HG03064 (cell line): ENCODE measurements around the gene MOB3A.

Experiments
- ATAC-seq: cut with Tn5 transposase; IDR thresholded peaks from one replicate; pipeline ENCODE4 v1.9.1; 2021; ENCODE audit warnings: low read depth; ENCODE audit not compliant: unreplicated experiment

The MOB3A gene

DNA sequence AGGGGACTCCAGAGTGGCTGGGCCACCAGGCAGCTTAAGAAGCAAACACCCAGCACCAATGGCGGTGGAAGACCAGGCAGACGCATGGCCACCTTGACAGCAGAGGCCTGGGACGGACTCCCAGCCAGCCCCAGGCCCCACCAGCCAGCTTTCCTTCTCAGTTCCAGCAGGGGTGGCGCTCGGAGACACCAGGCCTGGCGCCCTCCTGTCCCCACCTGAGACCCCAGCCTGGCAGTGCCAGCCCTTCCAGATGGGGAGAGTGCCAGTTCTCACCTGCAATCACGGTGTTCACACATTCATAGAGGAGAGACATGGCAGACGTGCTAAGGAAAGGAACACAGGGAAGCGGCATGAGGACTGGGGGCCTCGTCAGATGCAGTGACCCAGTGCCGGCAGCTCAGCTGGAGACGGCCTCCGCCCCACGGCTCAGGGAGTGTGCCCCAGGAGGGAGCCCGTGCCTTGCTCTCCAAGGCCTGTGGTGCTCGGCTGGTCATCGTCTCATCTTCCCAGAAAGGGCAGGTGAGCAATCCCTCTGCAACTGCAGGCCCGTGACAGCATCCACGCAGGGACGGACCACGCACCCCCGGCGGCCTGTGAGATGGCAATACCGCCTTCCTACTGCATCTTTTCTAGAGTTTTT lies 30.9 kb upstream of the MOB3A start:
- ATAC-seq, result no peak

GRCh38 chr19:2123682-2124387 lies 27.7 kb upstream of the MOB3A start:
- ATAC-seq, result no peak

DNA sequence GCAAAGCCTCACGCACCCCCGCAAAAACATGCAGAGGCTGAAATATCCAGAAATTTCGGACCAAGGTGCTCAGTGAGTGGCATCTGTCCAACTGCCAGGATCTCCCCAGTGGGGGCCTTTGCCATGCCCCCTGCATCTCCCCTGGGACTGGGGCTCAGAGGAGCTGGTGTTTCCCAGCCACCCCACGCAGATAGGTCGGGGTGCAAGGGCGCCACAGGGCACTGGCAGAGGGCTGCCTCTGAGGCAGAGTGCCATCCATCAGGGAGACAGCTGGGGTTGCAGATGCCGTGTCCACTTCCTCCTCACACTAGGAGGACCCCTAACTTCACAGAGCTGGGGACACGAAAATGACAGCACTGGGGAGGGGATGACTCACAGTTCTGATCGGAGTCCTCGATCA lies 26.9 kb upstream of the MOB3A start:
- no peak for ATAC-seq

GRCh38 chr19:2122251-2122650 lies 26.1 kb upstream of the MOB3A start:
- ATAC-seq, result no peak

DNA sequence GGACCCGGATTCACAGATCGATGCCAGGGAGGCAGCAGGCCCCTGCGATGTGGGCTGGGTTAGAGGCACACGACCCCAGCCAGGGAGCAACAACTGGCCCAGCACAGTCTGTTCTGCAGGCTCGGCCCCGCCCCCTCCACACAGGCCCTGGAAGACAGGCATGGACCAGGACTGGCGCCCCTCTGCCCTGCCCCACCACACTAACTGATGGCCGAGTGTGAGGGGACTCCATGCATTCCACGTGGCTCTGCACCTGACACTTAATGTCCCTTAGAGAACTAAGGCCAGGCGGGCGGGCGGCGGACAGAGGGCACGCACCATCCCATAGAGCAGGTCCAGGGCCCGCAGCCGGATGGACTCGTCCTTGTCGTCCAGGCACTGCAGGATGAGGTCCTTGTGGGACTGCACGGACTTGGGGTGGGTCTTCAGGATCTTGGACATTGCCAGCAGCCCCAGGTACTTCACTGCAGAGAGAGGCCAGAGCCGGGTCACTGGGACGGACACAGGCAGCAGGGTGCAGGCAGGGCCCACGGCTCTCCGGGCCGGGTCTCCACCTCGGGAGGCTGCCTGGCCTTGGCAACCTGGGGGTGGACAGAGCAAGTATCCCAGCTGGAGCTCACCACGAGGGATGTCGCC lies 25.4 kb upstream of the MOB3A start:
- no peak for ATAC-seq

DNA sequence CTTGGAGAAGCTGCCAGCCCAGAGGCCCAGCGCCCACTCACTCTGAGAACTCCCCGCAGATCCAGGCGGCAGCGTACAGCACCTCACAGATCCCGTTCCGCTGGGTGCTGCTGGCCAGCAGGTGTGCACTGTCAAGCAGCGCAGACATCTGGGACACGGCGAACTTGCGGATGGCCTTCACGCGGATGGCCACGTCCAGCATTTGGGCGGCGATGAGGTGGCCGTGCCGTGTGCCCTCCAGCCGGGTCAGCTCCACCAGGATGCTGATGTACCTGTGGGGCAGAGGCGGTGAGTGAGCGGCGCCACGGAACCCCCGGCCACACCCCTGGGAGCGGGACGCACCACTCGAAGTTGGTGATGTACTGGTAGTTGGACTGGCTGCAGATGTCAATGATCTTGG lies 24.7 kb upstream of the MOB3A start:
- no peak for ATAC-seq

- no peak for ATAC-seq
These were observed 24.0 kb upstream of the MOB3A start for GRCh38 chr19:2119921-2120785.

DNA sequence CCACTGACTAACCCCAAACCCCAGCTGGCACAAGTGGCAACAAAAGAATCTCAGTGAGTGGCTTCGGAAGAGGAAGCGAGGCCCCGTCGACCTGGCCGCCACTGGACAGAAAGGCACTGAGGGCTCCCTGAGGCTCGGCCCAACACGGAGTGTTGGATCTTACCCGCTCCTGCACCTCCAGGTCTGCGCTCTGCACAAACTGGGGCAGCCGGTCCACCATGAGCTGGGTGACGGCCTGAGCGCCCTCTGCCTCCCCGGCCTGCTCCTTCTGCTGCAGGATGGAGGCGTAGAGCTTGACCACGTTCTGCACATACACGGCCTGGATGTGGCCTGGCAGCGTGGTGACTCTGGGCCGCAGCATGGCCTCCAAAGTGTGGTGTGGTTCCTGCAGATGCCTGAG lies 22.3 kb upstream of the MOB3A start:
- no peak for ATAC-seq

DNA sequence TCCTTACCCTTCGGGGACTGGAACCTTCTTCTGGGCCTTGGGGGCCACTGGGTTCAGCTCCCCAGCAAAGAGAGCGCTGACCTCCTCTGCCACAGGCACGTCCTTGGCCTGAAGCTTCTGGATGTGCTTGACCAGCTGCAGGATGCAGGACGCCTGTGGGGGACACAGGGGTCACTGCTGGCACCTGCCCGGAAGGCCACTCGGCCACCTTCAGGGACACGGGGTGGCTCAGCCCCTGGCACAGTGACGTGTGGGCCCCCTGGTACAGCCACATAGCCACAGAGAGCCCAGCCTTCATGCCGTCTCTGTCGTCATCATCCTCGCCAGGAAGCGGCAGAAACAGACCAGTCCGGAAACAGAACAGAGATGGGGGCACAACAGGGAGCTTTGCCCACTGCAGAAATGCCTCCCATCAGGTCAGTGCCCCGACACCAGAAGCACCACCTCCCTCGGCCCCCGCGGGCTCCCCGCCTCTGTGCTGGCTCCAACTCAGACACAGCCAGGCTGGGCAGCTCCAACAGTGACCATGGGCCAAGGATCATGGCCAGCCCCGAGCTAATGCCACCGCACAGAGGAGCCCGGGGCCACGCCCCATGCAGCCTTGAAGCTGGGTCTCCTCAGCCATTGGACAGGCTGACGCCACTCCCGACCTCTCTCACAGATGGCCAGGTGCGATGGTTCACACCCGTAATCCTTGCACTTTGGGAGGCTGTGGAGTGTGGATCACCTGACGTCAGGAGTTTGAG lies 21.3 kb upstream of the MOB3A start:
- no peak for ATAC-seq

DNA sequence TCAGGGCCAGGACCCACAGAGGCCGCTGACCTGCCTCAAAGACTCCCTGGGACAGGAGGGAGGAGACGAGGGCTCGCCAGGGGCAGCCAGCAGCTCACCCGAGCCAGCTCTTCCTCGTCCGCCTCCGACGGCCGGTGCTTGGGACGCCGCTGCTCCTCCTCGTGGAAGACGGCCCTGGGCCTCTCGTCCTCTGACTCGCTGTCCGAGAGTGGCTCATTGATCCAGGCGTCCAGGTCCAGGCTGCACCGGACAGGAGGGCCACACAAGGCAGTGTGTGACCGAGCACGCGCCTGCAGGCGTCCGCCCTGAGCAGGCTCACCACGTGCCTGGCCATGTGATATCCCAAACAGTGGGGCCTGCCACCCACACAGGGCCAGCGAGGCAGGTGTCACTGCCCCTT lies 20.4 kb upstream of the MOB3A start:
- no peak for ATAC-seq

- ATAC-seq, result no peak
These were observed 19.8 kb upstream of the MOB3A start for GRCh38 chr19:2115911-2116426.

- ATAC-seq, result no peak
These were observed 19.2 kb upstream of the MOB3A start for GRCh38 chr19:2115324-2115723.

GRCh38 chr19:2114821-2115220 lies 18.7 kb upstream of the MOB3A start:
- no peak for ATAC-seq

DNA sequence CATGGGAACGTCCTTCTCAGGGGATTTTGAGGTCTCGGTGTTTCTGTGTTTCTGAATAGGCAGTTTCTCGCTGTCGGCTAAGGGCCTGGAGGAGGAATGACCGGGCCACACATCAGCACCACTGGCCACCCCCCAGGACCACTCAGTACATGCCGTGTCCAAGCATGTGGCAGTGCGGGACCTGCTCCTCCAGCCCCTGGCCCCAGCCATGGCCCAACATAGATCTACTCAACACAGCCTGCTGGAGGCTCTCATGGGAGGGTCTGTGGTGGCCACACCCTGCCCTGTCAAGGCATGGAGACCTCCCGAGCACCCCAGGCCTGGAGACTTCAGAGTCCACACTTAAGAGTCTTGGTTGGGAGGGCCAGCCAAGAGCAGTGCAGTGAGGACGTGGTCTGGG lies 18.1 kb upstream of the MOB3A start:
- no peak for ATAC-seq

GRCh38 chr19:2113439-2114211 lies 17.5 kb upstream of the MOB3A start:
- ATAC-seq, result no peak

GRCh38 chr19:2112516-2113320 lies 16.6 kb upstream of the MOB3A start:
- no peak for ATAC-seq

GRCh38 chr19:2111886-2112285 lies 15.8 kb upstream of the MOB3A start:
- ATAC-seq, result no peak

- ATAC-seq, result no peak
These were observed 15.3 kb upstream of the MOB3A start for GRCh38 chr19:2111425-2111824.

- ATAC-seq, result no peak
These were observed 14.7 kb upstream of the MOB3A start for GRCh38 chr19:2110822-2111221.
